Measurements from ENCODE around the gene AGPAT1. TPM values are rescaled to one million over a fixed set of nuclear protein-coding genes. Genes with fewer than 3 reads are reported as not detected.

Gene AGPAT1
- total RNA-seq, 1 experiment from 2014 or later: 37.8 TPM

DNA sequence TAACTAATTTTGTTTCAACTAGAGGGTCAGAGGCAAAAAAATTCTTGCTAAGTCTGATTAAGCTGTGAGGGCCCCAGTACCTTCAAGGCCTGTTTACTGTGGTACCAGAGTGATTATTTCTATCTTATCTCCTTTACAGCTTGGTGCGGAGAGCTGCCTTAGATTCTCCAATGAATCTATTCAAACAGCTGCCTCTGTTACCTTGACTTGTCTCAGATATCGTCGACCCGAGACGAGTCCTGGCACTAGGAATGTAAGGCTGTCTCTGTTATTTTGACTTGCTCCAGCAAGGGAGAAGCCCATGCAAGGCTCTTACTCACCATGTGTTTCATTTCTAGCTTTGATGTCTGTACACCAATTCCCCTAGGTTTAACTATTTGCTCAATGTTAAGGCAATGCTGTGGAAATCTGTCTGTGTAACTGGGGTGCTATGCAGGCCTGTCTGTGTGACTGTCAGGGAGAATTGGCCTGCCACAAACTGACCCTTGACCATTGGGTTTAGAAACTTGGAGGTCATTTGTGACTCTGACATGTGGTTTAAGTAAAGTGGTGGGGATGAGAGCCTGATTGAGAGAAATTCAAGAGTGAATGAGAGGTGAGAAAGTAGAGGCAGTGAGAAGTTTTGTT, 35.4 kb downstream of the AGPAT1 start:
- Mint-ChIP-seq H3K36me3 (ENCODE audit: insufficient read depth, unreplicated experiment) (peaks cover under 1% of the 10 kb centered on the region), H3K27ac (ENCODE audit: low read depth, unreplicated experiment) (no peak overlapping the region), H3K9me3 (ENCODE audit: unreplicated experiment) (no peaks in the 10 kb centered on the region), H3K27me3 (ENCODE audit: insufficient read depth, unreplicated experiment) (peaks cover 11% of the 10 kb centered on the region), H3K4me1 (ENCODE audit: insufficient read depth, unreplicated experiment) (no peaks in the 10 kb centered on the region), H3K4me3 (ENCODE audit: unreplicated experiment) (no peak overlapping the region)
- TF ChIP-seq, protein P1, sequence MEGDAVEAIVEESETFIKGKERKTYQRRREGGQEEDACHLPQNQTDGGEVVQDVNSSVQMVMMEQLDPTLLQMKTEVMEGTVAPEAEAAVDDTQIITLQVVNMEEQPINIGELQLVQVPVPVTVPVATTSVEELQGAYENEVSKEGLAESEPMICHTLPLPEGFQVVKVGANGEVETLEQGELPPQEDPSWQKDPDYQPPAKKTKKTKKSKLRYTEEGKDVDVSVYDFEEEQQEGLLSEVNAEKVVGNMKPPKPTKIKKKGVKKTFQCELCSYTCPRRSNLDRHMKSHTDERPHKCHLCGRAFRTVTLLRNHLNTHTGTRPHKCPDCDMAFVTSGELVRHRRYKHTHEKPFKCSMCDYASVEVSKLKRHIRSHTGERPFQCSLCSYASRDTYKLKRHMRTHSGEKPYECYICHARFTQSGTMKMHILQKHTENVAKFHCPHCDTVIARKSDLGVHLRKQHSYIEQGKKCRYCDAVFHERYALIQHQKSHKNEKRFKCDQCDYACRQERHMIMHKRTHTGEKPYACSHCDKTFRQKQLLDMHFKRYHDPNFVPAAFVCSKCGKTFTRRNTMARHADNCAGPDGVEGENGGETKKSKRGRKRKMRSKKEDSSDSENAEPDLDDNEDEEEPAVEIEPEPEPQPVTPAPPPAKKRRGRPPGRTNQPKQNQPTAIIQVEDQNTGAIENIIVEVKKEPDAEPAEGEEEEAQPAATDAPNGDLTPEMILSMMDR (IDR thresholded peaks at IDR 0.05; ENCODE audit: unreplicated experiment): no peak
- intact Hi-C loops (cut with micrococcal nuclease): no loop called here
- ChIA-PET CTCF (interaction anchor here (0.6 to 0.8 kb wide), 3 partner anchors 20 to 1216 kb away, joined by 3 to 4 read pairs (median 3); no protein-coding TSS in a partner anchor), POLR2A (interaction anchor here (0.8 to 1.2 kb wide), 2 partner anchors 13 to 170 kb away, joined by 3 read pairs; no protein-coding TSS in a partner anchor)
- no TSS peak for BruUV-seq (replicated peaks)
- DNase-seq (ENCODE audit: unreplicated experiment): no peak

DNA sequence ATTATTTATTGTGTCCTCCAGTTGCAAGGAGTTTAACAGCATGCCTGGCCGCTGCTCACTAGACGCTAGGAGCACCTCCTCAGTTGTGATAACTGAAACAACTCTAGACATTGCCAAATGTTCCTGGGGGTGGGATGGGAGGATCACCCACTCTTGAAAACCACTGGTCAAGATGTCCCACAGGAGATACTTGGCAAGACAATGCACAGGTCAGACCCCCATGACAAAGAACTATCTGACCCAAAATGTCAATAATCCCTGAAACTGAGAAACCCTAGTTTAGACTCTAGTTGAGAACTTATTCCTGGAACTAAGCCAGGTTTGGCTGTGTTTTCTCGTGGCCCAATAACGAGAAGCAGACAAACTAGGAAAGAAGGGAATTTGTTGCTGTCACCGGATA, 36.3 kb downstream of the AGPAT1 start:
- Mint-ChIP-seq H3K27me3 (ENCODE audit: insufficient read depth, unreplicated experiment) (peaks cover 11% of the 10 kb centered on the region), H3K36me3 (ENCODE audit: insufficient read depth, unreplicated experiment) (peaks cover 5% of the 10 kb centered on the region), H3K4me3 (ENCODE audit: unreplicated experiment) (no peak overlapping the region), H3K9me3 (ENCODE audit: unreplicated experiment) (no peaks in the 10 kb centered on the region), H3K27ac (ENCODE audit: low read depth, unreplicated experiment) (no peak overlapping the region), H3K4me1 (ENCODE audit: insufficient read depth, unreplicated experiment) (no peaks in the 10 kb centered on the region)
- intact Hi-C loops (cut with micrococcal nuclease): no loop called here
- TF ChIP-seq, protein P1 (IDR thresholded peaks at IDR 0.05; ENCODE audit: unreplicated experiment): no peak
- CTCF ChIA-PET: interaction anchor here (0.6 to 0.8 kb wide), 4 partner anchors 21 to 1153 kb away, joined by 3 to 5 read pairs (median 4); no protein-coding TSS in a partner anchor
- POLR2A ChIA-PET: no interaction called here
- no TSS peak for BruUV-seq (replicated peaks)
- no peak for DNase-seq (ENCODE audit: unreplicated experiment)

DNA sequence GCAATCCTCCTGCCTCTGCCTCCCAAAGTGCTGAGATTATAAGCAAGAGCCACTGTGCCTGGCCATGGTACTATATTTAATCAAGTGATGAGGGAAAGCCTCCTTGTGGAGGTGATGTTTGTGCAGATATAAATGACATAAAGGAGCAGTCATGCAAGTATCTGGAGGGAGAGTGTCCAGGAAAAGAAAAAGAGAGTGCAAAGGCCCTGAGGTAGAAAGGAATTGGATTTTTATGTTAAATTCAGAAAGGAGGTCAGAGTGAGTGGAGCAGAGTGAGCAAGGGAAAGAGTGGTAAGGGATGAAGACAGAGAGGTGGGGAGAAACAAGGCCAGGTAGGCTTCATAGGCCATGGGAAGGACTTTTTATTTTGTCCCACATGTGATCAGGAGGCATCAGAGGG, 38.4 kb downstream of the AGPAT1 start:
- POLR2A ChIA-PET: interaction anchor here (0.7 kb wide), 1 partner anchor 35 kb away, joined by 3 read pairs; no protein-coding TSS in a partner anchor

DNA sequence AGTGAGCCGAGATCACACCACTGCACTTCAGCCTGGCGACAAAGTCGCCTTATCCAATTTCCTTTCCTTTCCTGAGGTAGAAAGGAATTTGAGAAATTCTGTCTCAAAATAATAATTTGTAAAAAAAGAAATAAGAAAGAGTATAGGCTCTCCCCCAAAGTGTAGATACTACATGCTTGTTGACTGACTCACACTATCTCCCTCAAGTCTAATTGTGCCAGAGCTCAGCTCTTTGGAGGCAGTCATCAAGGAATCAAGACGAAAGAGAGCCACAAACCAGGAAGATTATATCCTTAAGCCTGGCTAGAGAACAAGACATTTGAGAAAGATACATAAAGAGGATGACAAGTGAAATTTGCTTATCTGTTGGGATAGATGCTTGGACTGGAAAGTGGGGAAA, 42.1 kb downstream of the AGPAT1 start:
- H3K4me3 Mint-ChIP-seq (ENCODE audit: unreplicated experiment): no peak overlapping the region
- peaks cover 18% of the 10 kb centered on the region for H3K36me3 Mint-ChIP-seq (ENCODE audit: insufficient read depth, unreplicated experiment)
- POLR2A ChIA-PET: no interaction called here
- H3K4me1 Mint-ChIP-seq (ENCODE audit: insufficient read depth, unreplicated experiment): peaks cover 6% of the 10 kb centered on the region
- DNase-seq (ENCODE audit: unreplicated experiment): no peak
- TF ChIP-seq, protein P1 (IDR thresholded peaks at IDR 0.05; ENCODE audit: unreplicated experiment): no peak
- CTCF ChIA-PET: no interaction called here
- H3K27me3 Mint-ChIP-seq (ENCODE audit: insufficient read depth, unreplicated experiment): peaks cover 21% of the 10 kb centered on the region
- no peak overlapping the region for H3K27ac Mint-ChIP-seq (ENCODE audit: low read depth, unreplicated experiment)
- BruUV-seq (replicated peaks): no TSS peak
- intact Hi-C loops (cut with micrococcal nuclease): no loop called here
- H3K9me3 Mint-ChIP-seq (ENCODE audit: unreplicated experiment): no peaks in the 10 kb centered on the region

More for the DNA sequence above, 38.4 kb downstream of the AGPAT1 start:
- H3K4me1 Mint-ChIP-seq (ENCODE audit: insufficient read depth, unreplicated experiment): peaks cover 5% of the 10 kb centered on the region
- no TSS peak for BruUV-seq (replicated peaks)
- peaks cover 21% of the 10 kb centered on the region for H3K27me3 Mint-ChIP-seq (ENCODE audit: insufficient read depth, unreplicated experiment)
- DNase-seq (ENCODE audit: unreplicated experiment): no peak
- no peaks in the 10 kb centered on the region for H3K9me3 Mint-ChIP-seq (ENCODE audit: unreplicated experiment)
- no peak overlapping the region for H3K27ac Mint-ChIP-seq (ENCODE audit: low read depth, unreplicated experiment)
- CTCF ChIA-PET: interaction anchor here (0.6 kb wide), 1 partner anchor 414 kb away, joined by 3 read pairs; no protein-coding TSS in a partner anchor
- intact Hi-C loops (cut with micrococcal nuclease): no loop called here
- peaks cover 12% of the 10 kb centered on the region for H3K36me3 Mint-ChIP-seq (ENCODE audit: insufficient read depth, unreplicated experiment)
- no peak overlapping the region for H3K4me3 Mint-ChIP-seq (ENCODE audit: unreplicated experiment)
- TF ChIP-seq, protein P1 (IDR thresholded peaks at IDR 0.05; ENCODE audit: unreplicated experiment): no peak
